Activated CD4-positive, alpha-beta T cell treated with anti-CD3 and anti-CD28 coated beads, Interleukin-2, amount 50 U/mL, for 1 hour (primary cell): ENCODE data around the gene PHLDB1.
"Not testable (repeated sequence)": the region's sequence is repeated elsewhere in the genome, so short reads cannot be mapped to it uniquely, and the experiment has no call there.

Source experiments
- DNase-seq: peaks from one replicate; pipeline ENCODE4 v3.0.0-alpha.2; 2020

PHLDB1 gene

DNA sequence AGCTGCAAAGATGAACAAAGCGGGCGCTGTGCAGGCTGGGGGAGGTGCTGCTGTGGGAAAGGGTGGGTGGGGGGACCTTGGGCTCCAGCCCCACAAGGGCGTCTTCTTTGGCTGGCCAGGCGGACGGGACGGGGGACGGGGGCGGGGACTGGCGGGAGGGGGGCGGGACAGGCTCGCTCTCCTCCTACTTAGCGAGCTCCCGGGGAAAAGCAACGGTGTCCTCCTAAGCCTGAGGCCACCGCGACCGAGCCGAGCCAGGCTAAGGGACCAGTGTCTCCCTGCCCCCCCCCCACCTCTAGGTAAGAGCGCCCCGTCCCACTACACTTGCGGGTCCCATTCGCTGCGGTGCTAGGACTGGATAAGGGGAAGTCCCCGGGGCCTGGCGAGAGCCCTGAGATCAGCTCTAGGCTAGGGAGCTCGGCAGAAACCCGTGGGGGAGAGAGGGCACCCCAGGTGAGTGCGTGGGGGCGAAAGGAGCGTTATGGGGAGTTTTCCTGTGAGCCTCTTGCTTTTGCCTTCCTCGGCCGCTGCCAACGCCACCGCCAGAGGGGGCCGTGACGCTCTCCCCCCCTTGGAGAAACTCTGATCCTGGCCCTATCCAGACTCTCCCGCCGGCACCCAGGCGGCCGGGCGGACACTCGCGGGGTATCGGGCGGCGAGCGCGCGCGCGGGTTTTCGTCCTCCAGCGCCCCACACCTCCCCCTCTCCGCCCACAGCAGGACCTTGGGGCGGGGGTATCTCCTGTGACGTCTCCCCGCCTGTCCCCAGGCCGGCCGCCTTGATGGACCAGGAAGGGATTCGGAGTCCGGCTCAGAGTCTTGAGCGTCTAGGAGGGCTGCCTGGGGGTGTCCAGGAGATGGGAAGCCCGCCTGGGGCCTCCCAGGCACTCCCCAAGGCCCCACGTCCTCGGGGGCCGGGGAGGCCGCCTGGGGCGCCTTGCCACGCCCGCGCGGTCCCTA, at the start of gene PHLDB1:
TSS of gene PHLDB1 (plus strand) at position 215 of the 959 bp plus-strand sequence. CDS start 6,222 bp downstream, outside the sequence.
- peak; percentile 47 for DNase-seq

DNA sequence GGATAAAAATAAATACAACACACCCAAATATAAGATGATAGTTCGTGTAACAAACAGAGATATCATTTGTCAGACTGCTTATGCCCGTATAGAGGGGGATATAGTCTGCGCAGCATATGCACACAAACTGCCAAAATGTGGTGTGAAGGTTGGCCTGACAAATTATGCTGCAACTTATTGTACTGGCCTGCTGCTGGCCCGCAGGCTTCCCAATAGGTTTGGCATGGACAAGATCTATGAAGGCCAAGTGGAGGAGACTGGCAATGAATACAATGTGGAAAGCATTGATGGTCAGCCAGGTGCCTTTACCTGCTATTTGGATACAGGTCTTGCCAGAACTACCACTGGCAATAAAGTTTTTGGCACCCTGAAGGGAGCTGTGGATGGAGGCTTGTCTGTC, 46.6 kb upstream of the PHLDB1 start:
- DNase-seq: no peak

DNA sequence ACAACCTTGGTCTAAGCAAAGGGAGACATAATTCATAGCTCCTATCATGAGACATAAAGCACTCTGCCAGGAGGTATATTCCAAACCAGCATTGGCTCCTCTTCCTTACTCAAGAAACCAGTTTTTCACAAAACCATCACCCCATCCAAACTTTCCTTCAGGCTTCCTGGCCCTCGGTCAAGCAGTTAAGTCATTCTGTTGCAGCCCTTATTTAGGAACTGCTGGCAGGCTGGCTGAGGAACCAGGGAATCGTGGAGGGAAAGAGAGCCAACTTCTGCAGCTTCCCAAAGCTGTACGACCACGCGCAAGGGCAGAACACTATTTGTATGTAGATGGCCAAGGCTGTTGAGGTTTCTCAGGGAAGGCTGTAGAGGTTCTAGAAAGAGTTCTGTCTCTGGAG, 42.4 kb upstream of the PHLDB1 start:
- no peak for DNase-seq

- DNase-seq: no peak
These were observed 37.7 kb upstream of the PHLDB1 start for GRCh38 chr11:118569670-118570069.

DNA sequence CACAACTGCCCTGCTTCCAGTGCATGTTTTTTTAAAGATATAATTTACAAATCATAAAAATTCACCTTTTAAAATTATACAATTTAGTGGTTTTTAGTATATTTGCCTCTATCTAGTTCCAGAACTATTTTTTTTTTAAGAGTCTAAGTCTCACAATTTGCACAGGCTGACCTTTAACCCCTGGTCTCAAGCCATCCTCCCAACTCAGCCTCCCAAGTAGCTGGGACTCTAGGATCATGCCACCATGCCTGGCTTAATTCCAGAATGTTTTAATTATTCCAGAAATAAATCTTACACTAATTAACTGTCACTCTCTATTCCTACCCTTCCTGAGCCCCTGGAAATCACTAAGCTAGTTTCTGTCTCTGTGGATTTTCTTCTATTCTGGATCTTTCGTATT, 36.6 kb upstream of the PHLDB1 start:
- DNase-seq: no peak

DNA sequence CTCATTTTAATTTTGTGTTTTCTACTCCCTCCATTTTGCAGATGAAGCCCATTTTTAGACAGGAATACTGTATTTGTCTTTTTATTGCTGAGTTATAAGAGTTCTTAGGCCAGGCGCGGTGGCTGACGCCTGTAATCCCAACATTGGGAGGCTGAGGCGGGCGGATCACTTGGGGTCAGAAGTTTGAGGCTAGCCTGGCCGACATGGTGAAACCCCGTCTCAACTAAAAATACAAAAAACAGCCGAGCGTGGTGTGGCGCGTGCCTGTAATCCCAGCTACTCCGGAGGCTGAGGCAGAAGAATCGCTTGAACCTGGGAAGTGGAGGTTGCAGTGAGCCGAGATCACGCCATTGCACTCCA, 35.7 kb upstream of the PHLDB1 start:
- peak; percentile 7 for DNase-seq

DNA sequence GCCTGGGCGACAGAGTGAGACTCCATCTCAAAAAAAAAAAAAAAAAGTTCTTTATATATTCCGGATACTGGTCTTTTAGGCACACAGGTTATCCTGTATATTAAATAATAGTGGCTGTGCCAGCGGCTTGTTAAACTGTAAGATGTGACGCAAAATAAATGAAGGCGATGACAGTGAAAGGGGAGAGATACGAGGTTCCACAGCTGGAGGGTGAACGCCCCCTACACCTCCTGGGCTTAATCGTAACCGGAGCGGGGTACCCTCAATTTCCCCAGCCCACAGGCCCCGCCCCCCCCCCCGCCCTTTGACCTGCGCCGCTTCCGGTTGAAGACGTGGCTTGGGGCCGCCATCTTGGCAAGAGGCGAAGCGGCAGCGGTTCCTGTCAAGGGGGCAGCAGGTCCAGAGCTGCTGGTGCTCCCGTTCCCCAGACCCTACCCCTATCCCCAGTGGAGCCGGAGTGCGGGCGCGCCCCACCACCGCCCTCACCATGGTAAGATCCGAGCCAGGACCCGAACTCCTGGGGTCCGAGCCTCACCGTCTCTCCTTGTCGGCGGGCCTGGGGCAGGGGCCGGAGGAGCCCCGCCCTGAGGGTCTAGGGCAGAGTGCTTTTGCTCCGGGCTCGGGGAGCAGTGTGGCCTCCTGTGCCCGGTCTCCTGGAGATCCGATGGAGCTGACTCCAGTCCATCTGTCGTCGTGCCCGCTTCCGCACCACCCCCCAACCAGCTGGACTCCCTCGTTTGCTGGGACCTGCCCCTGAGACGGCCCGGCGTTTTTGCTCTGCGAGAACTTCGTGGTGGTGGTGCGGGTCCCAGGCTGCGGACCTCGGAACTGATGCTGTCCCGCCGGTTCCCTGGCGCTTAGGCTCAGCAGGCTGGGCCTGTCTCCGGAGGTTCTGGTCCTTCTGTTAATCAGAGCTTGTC, 35.1 kb upstream of the PHLDB1 start, which contains the start of gene ARCN1:
TSS of gene ARCN1 (plus strand) at position 349 of the 920 bp plus-strand sequence. CDS start at position 488, 139 bp downstream.
- DNase-seq: peak; percentile 74

DNA sequence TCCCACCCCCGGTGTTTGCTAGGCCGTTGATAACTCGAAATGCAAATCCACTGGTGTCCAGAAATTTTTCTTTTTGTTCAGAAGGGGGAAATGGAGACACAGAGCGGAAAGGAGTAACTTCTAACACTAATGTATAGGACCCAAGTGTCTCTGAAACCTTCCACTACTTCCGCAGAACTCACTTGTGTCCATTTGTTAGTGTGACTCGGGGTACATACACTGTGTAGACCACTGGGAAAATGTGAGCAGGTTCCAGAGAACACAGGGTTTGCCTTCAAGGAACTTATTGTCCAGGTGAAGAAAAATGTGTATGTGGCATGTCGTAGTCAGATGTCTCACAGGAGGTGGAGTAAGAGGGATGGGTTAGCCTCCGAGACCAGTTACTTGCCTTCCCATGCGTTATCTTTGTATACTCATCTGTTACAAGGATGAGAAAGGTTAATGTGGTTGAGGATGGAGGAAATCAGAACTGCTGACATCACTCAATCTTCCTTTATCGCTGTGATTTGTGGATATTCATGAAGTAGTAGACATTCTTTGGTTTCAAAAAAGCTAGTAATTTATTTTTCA, 34.3 kb upstream of the PHLDB1 start:
- DNase-seq: peak; percentile 9

DNA sequence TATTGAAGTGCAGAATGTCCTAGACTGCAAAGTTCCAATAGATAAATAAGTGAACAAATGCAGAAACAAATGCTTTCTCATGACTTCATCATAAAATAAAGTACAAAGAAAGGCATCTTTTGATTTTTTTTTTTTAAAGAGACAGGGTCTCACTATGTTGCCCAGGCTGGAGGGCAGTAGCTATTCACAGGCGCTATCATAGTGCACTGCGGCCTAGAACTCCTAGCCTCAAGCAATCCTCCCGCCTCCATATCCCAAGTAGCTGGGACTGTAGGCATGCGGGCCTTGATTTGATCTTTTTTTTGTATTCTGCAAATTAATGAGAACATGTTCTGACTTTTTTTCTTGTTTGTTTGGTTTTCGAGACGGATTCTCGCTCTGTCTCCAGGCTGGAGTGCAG, 32.8 kb upstream of the PHLDB1 start:
- DNase-seq: no peak

DNA sequence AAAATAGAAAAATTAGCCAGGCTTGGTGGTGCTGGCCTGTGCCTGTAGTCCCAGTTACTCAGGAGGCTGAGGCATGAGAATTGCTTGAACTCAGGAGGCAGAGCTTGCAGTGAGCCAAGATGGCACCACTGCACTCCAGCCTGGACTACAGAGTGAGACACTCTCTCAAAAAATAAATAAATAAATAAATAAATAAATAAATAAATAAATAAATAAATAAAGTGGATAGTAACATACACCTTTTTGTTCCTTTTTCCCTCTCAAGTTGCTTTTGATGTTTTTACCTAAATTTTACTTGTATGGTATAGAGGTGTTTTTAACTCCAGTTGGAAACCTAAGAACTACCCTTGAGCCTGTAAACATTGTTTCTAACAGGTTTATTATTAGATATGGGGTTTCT, 29.4 kb upstream of the PHLDB1 start:
- not testable (repeated sequence) for DNase-seq

- DNase-seq: no peak
These were observed 26.4 kb upstream of the PHLDB1 start for GRCh38 chr11:118581057-118581456.

DNA sequence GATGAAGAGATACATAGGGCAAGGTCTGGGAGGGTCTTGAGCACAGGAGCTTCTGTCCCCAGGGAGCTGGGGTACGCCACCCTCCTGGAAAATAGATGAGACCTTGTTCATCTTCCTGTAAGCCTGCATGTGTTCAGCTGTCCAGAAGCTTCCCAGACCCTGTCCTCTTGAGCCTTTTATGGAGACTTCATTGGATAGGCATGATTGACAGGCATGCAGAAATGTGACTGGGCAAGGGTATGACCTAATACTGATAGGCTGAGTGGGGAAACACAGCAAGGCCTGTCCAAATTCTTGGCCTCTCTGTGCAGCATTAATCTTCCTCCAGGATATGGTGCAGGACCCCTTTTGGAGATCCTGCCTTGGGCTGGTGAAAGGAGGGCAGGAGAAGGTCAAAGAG, 19.5 kb upstream of the PHLDB1 start:
- no peak for DNase-seq

DNA sequence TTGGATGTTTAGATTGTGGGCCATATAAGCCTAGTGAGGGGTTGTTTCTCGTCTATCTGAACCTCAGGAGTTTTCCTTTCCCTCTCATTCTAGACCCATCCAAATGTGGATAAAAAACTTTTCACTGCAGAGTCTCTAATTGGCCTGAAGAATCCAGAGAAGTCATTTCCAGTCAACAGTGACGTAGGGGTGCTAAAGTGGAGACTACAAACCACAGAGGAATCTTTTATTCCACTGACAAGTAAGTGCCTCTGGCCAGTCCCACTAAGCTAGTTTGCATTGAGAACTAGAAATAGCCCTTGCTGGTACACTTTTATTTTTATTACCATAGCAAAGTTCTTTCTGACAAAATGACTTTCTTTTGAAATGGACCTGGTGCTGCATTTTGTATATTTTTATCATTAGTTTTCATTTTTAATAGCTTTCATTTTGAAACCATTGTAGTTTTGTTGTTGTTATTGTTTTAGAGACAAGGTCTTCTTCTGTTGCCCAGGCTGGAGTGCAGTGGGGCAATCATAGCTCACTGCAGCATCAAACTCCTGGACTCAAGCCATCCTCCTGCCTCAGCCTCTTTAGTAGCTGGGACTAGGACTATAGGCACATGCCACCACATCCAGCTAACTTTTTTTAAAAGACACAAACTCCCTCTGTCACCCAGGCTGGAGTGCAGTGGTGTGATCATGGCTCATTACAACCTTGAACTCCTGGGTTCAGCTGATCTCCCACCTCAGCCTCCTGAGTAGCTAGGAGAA, 14.6 kb upstream of the PHLDB1 start:
- no peak for DNase-seq

- not testable (repeated sequence) for DNase-seq
These were observed 12.4 kb upstream of the PHLDB1 start for GRCh38 chr11:118594984-118595383.

- DNase-seq: no peak
These were observed 10.9 kb upstream of the PHLDB1 start for GRCh38 chr11:118596224-118597146.

DNA sequence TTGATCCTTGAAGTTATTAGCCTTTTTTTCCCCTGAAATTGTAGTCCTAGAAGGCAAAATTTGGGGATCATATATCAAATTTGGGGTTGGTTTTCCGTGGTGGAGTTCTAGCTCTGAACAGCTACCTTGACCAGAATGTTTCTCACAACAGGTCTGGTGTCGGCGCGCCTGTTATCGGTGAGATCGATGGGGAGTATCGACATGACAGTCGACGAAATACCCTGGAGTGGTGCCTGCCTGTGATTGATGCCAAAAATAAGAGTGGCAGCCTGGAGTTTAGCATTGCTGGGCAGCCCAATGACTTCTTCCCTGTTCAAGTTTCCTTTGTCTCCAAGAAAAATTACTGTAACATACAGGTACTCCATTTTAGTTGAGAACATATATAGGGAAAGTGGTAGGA, 9.9 kb upstream of the PHLDB1 start:
- no peak for DNase-seq

DNA sequence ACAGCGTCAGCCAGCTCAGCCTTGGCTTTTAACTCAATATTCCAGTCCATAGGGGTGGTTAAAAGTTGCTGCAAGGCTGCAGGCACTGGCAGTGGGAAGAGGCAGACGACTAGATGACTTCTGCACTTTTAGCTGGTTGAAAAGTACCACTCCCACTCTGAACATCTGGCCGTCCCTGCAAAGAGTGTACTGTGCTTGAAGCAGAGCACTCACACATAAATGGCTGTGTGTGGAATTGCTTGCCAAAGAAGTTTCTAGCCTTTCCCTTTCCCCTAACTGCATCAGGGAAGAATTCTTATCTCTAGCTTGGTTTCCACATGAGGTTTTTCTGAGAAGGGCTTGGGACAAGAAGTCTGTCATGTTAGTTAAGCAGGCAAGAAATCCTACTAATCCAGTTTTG, 5.1 kb upstream of the PHLDB1 start:
- no peak for DNase-seq

DNA sequence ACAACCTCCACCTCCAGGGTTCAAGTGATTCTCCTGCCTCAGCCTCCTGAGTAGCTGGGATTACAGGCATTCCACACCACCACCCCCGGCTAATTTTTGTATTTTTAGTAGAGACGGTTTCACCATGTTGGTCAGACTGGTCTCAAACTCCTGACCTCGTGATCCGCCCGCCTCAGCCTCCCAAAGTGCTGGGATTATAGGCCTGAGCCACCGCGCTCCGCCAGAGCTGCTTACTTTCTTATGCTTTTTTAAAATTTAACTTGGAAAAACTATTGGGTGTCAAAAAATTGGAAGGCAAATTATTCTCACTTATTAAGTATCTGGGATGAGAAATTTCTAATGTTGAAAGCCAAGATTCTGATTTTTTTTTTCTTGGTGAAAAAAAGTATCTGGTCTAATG, 3.7 kb upstream of the PHLDB1 start:
- DNase-seq: not testable (repeated sequence)

DNA sequence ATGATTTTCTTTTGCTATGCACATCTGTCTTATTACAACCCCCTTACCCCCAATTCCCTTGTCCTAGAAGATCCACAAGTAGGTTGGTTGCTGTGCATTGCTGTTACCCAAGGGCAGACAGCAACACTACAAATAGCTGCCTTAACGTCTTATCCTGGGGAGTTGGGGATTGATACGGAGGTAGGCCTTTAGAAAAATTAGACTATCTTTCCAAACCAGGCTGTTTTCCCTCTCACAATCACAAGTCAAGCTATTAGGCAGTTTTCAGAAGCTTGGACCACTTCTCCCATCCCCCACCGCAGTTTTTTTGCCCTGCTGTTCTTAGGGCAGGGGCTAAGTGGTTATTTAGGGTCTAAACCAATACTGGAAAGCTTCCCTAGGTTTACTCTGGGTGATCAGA, 2.8 kb upstream of the PHLDB1 start:
- no peak for DNase-seq

DNA sequence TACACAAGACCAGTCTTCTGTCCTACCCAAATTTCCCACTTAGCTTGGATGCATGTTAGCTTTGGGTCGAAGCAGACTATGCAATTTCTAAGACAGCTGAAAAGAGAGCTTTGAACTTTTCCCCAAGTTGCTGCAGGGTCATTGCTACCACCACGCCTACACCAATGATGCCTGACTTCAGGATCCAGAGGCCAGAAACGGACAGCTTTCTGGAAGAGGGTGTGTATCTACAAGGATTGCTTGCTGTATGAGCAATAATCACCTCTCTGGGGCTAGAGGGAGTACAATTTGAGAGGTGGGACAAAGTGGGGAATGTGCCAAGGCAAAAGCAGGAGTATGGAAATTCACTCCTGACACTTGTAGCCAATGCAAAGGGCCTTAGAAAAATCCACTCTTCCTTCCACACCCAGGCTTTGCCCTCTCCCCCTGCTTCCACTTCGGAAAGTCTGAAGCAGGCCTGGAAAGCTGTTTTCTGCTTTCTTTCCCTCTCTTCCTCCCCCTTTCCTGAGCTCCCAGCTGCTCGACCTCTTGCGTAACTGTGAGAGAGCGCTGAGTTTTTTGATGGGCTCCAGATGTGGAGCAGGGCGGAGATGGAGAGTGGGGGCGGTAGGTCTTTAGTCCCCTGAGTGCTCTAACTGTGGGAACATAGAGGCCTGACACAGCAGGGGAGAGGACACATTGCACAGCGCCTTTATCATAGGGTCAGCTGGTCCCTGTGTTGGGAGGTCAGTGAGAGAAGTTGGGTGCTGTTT, 2.1 kb upstream of the PHLDB1 start:
- no peak for DNase-seq
